ENCODE data around the gene MICA.
"Not testable (repeated sequence)": the region's sequence is repeated elsewhere in the genome, so short reads cannot be mapped to it uniquely, and the experiment has no call there.

MICA gene

GRCh38 chr6:31414771-31415265, 11.4 kb downstream of the MICA start:
- no peak for DNase-seq

GRCh38 chr6:31416394-31417014, 13.1 kb downstream of the MICA start:
- no peak for DNase-seq

- no peak for DNase-seq
These were observed 14.9 kb downstream of the MICA start for GRCh38 chr6:31418251-31418650.

DNA sequence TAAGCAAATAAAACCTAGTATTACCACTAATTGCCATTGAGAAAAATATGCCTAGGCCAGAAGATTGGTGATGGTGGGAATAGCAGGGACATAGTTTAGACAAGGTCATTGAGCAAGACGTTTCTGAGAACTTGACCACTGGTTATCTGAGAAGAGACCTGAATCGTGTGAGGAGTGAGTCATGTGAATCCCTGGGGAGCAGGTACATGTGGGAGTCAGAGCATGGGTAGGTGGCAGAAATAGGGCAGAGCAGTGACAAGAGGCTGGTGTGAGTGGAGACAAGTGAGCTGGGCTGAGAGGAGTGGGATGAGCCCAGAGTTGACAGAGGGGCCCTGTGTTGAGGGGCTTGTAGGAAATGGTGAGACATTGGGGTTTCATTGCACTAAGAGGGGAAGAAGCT, 16.4 kb downstream of the MICA start:
- DNase-seq, result no peak

GRCh38 chr6:31420546-31420945, 17.2 kb downstream of the MICA start:
- DNase-seq, result no peak

- no peak for DNase-seq
These were observed 19.2 kb downstream of the MICA start for GRCh38 chr6:31422587-31422986.

GRCh38 chr6:31423550-31423949, 20.2 kb downstream of the MICA start:
- no peak for DNase-seq

GRCh38 chr6:31426395-31427354, 23.3 kb downstream of the MICA start:
- no peak for DNase-seq

DNA sequence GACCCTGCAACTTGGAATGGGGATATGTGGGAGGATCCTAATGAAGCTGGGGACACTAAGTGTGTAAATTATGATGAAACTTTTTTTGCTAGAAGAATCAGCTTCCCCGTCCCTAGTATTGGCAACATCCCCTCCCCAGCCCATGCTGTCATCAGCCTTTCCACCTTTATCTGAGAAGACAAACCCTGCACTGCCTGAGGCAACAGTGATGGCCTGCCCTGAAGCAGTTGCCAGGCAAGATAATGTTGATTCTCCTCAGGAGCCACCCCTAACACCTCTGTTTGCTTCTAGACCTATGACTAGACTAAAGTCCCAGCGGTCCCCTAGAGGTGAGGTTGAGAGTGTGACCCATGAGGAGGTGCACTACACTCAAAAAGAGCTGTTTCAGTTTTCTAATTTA, 27.1 kb downstream of the MICA start:
- no peak for DNase-seq

GRCh38 chr6:31435051-31435450, 31.7 kb downstream of the MICA start:
- not testable (repeated sequence) for DNase-seq

DNA sequence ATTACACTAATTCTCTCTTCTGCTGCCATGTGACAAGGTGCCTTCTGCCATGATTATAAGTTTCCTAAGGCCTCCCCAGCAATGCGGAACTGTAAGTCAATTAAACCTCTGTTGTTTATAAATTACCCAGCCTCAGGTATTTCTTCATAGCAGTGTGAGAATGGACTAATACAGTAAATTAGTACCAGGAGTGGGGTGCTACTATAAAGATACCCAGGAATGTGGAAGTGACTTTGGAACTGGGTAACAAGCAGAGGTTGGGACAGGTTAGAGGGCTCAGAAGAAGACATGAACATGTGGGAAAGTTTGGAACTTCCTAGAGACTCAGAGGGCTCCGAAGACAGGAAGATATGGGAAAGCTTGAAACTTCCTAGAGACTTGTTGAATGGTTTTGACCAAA, 34.8 kb downstream of the MICA start:
- DNase-seq, result no peak

GRCh38 chr6:31438677-31439076, 35.3 kb downstream of the MICA start:
- no peak for DNase-seq

DNA sequence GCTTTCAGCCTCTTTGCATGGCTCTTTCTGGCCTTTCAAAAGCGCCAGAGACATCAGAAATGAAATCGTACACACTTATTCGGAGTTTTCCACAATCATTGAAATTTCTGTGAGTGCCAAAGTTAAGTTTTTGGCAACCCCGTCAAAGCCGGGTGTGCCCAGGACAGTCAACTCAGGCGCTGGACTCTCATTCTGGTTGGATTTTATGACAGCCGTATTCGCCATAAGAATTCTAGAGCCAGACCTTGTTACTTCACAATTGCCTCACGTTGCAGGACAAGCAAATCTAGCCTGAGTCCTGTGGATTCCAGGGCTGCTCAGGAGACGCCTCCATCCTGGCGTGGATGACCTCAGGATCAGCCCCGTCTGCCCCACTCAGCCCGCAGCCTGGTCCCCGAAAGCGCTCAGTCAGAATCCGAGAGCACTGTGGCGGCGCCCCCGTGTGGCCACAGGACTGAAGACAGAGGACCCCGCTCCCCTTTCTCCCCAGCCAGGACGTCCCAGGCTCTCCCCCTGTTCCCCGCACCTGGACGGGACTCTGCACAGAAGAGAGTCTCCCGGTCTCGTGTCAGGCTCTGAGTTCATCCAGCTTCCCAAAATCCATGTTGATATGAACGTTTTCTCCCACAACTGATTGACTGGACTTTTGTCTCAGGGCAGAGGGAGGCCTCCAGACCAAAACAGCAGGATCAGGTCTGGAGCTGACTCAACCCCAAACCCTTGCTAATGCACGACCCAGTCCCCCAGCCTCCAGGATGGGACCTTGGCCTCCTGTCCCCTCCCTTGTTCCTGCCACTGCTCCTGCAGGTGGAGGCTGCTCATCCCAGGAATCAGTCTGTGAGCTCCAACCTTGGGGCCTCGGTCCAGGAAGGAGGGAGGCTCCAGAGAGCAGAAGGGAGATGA, 38.2 kb downstream of the MICA start:
- DNase-seq, result peak; percentile 80

- DNase-seq, result no peak
These were observed 43.1 kb downstream of the MICA start for GRCh38 chr6:31446481-31446880.

DNA sequence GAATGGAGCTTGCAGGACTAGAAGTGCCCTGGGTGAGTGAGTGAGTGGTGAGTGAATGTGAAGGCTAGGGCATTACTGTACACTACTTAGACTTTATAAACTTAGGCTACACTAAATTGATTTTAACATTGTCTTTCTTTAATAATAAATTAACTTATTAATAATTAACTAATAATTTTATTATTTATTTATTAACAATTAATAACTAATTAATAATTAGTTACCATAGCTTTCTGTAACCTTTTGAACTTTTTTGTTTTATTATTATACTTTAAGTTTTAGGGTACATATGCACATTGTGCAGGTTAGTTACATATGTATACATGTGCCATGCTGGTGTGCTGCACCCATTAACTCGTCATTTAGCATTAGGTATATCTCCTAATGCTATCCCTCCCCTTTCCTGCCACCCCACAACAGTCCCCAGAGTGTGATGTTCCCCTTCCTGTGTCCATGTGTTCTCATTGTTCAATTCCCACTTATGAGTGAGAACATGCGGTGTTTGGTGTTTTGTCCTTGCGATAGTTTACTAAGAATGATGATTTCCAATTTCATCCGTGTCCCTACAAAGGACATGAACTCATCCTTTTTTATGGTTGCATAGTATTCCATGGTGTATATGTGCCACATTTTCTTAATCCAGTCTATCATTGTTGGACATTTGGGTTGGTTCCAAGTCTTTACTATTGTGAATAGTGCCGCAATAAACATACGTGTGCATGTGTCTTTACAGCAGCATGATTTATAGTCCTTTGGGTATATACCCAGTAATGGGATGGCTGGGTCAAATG, 43.8 kb downstream of the MICA start:
- DNase-seq, result not testable (repeated sequence)

DNA sequence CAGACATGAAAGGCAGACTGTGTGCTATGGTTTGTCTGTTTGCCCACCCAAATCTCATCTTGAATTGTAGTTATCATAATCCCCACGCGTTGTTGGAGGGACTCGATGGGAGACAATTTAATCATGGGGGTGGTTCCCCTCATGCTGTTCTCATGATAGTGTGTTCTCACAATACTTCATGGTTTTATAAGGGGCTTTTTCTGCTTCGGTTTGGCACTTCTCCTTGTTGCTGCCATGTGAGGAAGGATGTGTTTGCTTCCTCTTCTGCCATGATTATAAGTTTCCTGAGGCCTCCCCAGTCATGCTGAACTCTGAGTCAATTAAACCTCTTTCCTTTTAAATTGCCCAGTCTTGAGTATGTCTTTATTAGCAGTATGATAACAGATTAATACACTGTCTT, 47.4 kb downstream of the MICA start:
- no peak for DNase-seq

DNA sequence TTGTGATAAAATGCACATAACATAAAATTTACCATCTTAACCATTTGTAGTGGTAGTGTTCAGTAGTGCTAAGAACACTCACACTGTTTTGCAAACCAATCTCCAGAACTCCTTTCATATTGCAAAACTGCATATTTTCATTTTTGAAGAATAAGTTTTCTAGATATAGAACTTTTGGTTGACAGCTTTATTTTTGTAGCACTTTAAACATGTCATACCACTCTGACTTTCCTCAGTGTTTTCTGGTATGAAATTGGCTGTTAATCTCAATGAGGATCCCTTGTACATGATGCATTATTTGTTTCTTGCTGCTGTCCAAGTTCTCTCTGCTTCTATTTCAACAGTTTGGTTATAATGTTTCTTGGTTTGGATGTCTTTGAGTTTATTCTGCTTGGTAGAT, 49.5 kb downstream of the MICA start:
- DNase-seq, result no peak

DNA sequence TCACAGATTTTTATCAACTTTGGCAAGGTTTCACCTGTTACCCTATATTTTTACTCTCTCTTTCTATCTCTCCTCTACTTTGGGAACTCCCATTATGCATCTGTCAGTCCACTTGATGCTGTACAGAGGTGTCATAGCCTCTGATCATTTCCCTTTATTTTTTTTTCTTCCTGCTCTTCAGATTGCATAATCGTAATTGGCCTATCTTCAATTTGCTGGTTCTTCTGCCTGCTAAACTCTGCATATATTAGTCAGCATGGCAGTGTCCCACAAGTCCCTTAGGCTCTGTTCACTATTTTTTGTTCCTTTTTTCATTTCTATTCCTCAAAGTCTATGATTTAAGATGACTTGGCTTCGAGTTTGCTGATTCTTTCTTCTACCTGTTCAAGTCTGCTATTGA, 49.9 kb downstream of the MICA start:
- no peak for DNase-seq

GRCh38 chr6:31459864-31460263, 56.5 kb downstream of the MICA start:
- DNase-seq, result not testable (repeated sequence)

- no peak for DNase-seq
These were observed 57.1 kb downstream of the MICA start for GRCh38 chr6:31460361-31461025.

Measured in RPMI8226 (cell line).